Caco-2 (cell line): ENCODE data around the gene MS4A7. TPM values are rescaled to one million over a fixed set of nuclear protein-coding genes. Genes with fewer than 3 reads are reported as not detected.

Source experiments
- BruUV-seq: library from RNA; stranded (reverse); fragments of 400-500 nt; replicated peaks from 2 replicates; lab custom pipeline; 2021; lab: Mats Ljungman, UMichigan
- CTCF ChIA-PET: fragments of 300-600 bp; sonication (Branson Sonifier 250); formaldehyde crosslinking; loops from one replicate; lab custom pipeline; 2022; ENCODE audit warnings: antibody characterized with exemption; lab: Charles Lee
- POLR2A ChIA-PET: fragments of 300-600 bp; sonication (Branson Sonifier 250); formaldehyde crosslinking; loops from one replicate; lab custom pipeline; 2022; ENCODE audit warnings: antibody characterized with exemption; lab: Charles Lee
- DNase-seq, 2 experiments: peaks; one replicate each; pipeline versions ENCODE4 v3.0.0 to v3.0.0-alpha.2; 2020 to 2022
- H3K27me3 ChIP-seq: replicated peaks from 2 replicates; pipeline ENCODE4 v1.6.0; 2011; ENCODE audit warnings: low read length; ENCODE audit not compliant: control insufficient read depth, insufficient read depth
- H3K36me3 ChIP-seq: 2 replicates; pipeline ENCODE4 v1.5.1; 2011; ENCODE audit warnings: low read length; ENCODE audit not compliant: control insufficient read depth, insufficient read depth
- H3K4me1 ChIP-seq: fragments of 250-450 bp; sonication (Bioruptor Pico); 2 replicates; pipeline ENCODE4 v1.5.1; 2020; ENCODE audit warnings: mild to moderate bottlenecking
- H3K4me3 ChIP-seq: 2 replicates; pipeline ENCODE4 v1.5.1; 2011; ENCODE audit warnings: low read depth, mild to moderate bottlenecking, control low read depth, low read length
- H3K9me3 ChIP-seq: fragments of 250-450 bp; sonication (Bioruptor Pico); 2 replicates; pipeline ENCODE4 v1.5.1; 2020; ENCODE audit warnings: mild to moderate bottlenecking, moderate library complexity
- H3K27ac Mint-ChIP-seq: one replicate; pipeline ENCODE4 v1.8.0; 2022; ENCODE audit warnings: mixed read lengths; ENCODE audit not compliant: unreplicated experiment
- H3K27me3 Mint-ChIP-seq: one replicate; pipeline ENCODE4 v1.8.0; 2022; ENCODE audit warnings: mixed read lengths; ENCODE audit not compliant: insufficient read depth, unreplicated experiment
- H3K36me3 Mint-ChIP-seq: one replicate; pipeline ENCODE4 v1.8.0; 2022; ENCODE audit warnings: mild to moderate bottlenecking, mixed read lengths; ENCODE audit not compliant: insufficient read depth, unreplicated experiment
- H3K4me1 Mint-ChIP-seq: one replicate; pipeline ENCODE4 v1.8.0; 2022; ENCODE audit warnings: low read depth, mixed read lengths; ENCODE audit not compliant: unreplicated experiment
- H3K4me3 Mint-ChIP-seq: one replicate; pipeline ENCODE4 v1.8.0; 2022; ENCODE audit warnings: mild to moderate bottlenecking, moderate library complexity, mixed read lengths; ENCODE audit not compliant: unreplicated experiment
- H3K9me3 Mint-ChIP-seq: one replicate; pipeline ENCODE4 v1.8.0; 2022; ENCODE audit warnings: mixed read lengths; ENCODE audit not compliant: unreplicated experiment
- intact Hi-C: fragments of 100-400 bp; cut with micrococcal nuclease; formaldehyde crosslinking; loops from one replicate; pipeline ENCODE4 v1.10.0; 2022; ENCODE audit not compliant: unreplicated experiment
- total RNA-seq: library from RNA; stranded (reverse); gene quantifications from 2 replicates; pipeline ENCODE4 v1.2.3, GENCODE V29; 2022
- TF ChIP-seq, protein P1 (sequence below), 2 experiments: fragments of 200-600 bp in 1 of 2; IDR thresholded peaks; 1 replicate in 1 of 2; 2 replicates in 1 of 2; pipeline versions ENCODE4 v1.5.1 to v1.8.0; 2011 to 2022; ENCODE audit warnings: antibody characterized with exemption in 1 of 2, control low read depth in 1 of 2, inconsistent platforms in 1 of 2, low read depth in 1 of 2, low read length in 1 of 2, mild to moderate bottlenecking in 1 of 2, moderate library complexity in 1 of 2; ENCODE audit not compliant: insufficient read depth in 1 of 2, severe bottlenecking in 1 of 2, unreplicated experiment in 1 of 2

MS4A7 gene
- total RNA-seq, 1 experiment from 2014 or later, result not detected

DNA sequence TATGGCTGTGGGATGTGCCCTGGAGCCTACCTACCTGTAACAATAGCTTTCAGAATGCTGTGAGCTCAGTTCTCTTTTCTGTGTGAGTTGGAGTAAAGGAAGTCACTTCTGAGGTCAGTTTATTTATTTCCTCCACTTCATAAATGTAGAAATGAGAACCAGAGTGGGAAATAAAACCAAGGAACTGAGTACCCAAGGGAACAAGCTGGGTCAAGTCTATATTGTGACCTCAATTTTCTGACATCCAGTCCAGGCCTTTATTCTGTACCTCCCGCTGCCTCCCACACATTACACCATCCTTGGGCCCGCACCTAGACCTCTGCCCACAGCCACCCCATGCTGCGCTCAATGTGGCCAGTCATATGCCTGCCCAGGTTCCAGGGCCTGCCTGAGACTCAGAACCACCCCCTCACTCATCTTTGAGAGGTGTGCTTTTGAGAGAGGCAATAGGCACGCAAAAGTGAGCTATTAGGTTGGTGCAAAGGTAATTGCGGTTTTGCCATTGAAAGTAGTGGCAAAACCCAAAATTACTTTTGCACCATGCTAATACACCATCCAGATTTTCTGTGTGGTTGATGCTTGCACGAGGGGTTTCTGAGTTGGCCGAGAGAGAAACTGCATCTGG is 41.5 kb upstream of the MS4A7 start:
- no peak overlapping the region for H3K27ac Mint-ChIP-seq
- H3K27me3 Mint-ChIP-seq, result no peaks in the 10 kb centered on the region
- no peaks in the 10 kb centered on the region for H3K4me1 Mint-ChIP-seq
- no peak for DNase-seq
- H3K36me3 ChIP-seq, result no peaks in the 10 kb centered on the region
- CTCF ChIA-PET, result no interaction called here
- POLR2A ChIA-PET, result no interaction called here
- TF ChIP-seq, protein P1, sequence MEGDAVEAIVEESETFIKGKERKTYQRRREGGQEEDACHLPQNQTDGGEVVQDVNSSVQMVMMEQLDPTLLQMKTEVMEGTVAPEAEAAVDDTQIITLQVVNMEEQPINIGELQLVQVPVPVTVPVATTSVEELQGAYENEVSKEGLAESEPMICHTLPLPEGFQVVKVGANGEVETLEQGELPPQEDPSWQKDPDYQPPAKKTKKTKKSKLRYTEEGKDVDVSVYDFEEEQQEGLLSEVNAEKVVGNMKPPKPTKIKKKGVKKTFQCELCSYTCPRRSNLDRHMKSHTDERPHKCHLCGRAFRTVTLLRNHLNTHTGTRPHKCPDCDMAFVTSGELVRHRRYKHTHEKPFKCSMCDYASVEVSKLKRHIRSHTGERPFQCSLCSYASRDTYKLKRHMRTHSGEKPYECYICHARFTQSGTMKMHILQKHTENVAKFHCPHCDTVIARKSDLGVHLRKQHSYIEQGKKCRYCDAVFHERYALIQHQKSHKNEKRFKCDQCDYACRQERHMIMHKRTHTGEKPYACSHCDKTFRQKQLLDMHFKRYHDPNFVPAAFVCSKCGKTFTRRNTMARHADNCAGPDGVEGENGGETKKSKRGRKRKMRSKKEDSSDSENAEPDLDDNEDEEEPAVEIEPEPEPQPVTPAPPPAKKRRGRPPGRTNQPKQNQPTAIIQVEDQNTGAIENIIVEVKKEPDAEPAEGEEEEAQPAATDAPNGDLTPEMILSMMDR (IDR thresholded peaks at IDR 0.05; ENCODE audit: insufficient read depth in 1 of 2, low read depth in 1 of 2, low read length in 1 of 2, severe bottlenecking in 1 of 2, unreplicated experiment in 1 of 2), result no peak
- no peak overlapping the region for H3K4me3 ChIP-seq
- no peaks in the 10 kb centered on the region for H3K36me3 Mint-ChIP-seq
- H3K4me1 ChIP-seq, result no peaks in the 10 kb centered on the region
- H3K9me3 ChIP-seq, result no peaks in the 10 kb centered on the region
- BruUV-seq, result no TSS peak
- no peak overlapping the region for H3K4me3 Mint-ChIP-seq
- intact Hi-C loops, result no loop called here
- H3K9me3 Mint-ChIP-seq, result no peaks in the 10 kb centered on the region
- no peaks in the 10 kb centered on the region for H3K27me3 ChIP-seq

DNA sequence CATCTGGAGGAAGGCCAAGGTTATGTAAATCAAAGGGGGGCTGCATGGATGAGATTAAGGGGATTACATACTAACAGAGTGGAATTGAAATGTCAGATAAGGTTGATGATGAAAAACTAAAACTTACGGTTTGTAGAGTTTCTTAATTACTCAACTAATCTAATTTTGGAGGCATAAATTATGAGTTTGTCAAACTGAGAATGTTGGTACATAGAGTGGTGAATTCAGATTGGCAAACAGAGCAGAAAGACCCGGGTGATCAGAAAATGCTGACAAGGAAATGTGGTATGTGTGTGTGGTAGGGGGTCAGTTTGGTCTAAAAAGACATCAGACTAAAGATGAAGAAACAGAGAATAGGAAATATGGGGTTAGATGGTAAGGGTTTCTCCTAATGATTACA is 40.3 kb upstream of the MS4A7 start:
- H3K4me1 ChIP-seq, result no peaks in the 10 kb centered on the region
- Mint-ChIP-seq H3K27ac (no peak overlapping the region), H3K27me3 (no peaks in the 10 kb centered on the region), H3K4me1 (no peaks in the 10 kb centered on the region), H3K9me3 (no peaks in the 10 kb centered on the region), H3K36me3 (no peaks in the 10 kb centered on the region), H3K4me3 (no peak overlapping the region)
- BruUV-seq, result no TSS peak
- no peaks in the 10 kb centered on the region for H3K36me3 ChIP-seq
- intact Hi-C loops, result no loop called here
- DNase-seq, result no peak
- CTCF ChIA-PET, result no interaction called here
- no peaks in the 10 kb centered on the region for H3K27me3 ChIP-seq
- POLR2A ChIA-PET, result no interaction called here
- no peaks in the 10 kb centered on the region for H3K9me3 ChIP-seq
- H3K4me3 ChIP-seq, result no peak overlapping the region
- TF ChIP-seq, protein P1 (IDR thresholded peaks at IDR 0.05; ENCODE audit: insufficient read depth in 1 of 2, low read depth in 1 of 2, low read length in 1 of 2, severe bottlenecking in 1 of 2, unreplicated experiment in 1 of 2), result no peak

DNA sequence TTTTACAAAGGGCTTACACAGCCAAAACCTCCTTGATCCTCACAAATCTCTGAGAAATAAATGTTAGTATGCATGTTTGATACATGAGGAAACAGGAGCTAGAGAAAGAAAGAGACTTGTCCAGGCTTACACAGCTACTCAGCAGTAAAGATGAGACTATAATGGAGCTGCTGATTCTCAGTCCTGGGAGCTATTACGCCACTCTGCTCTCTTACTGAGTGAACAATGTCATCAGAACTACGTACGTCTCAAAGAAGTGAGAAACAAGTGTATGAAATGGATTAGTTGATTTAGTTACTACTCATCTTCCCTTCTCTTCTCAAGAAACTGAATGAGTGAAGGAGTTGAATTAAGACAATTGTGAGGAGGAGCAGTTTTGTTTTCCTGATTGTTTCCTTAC is 39.0 kb upstream of the MS4A7 start:
- ChIA-PET CTCF (no interaction called here), POLR2A (no interaction called here)
- Histone ChIP-seq H3K4me3 (no peak overlapping the region), H3K9me3 (no peaks in the 10 kb centered on the region), H3K27me3 (no peaks in the 10 kb centered on the region), H3K36me3 (no peaks in the 10 kb centered on the region), H3K4me1 (no peaks in the 10 kb centered on the region)
- no peaks in the 10 kb centered on the region for H3K4me1 Mint-ChIP-seq
- H3K36me3 Mint-ChIP-seq, result no peaks in the 10 kb centered on the region
- intact Hi-C loops, result no loop called here
- DNase-seq, result no peak
- H3K9me3 Mint-ChIP-seq, result no peaks in the 10 kb centered on the region
- no peaks in the 10 kb centered on the region for H3K27me3 Mint-ChIP-seq
- H3K4me3 Mint-ChIP-seq, result no peak overlapping the region
- BruUV-seq, result no TSS peak
- TF ChIP-seq, protein P1 (IDR thresholded peaks at IDR 0.05; ENCODE audit: insufficient read depth in 1 of 2, low read depth in 1 of 2, low read length in 1 of 2, severe bottlenecking in 1 of 2, unreplicated experiment in 1 of 2), result no peak
- H3K27ac Mint-ChIP-seq, result no peak overlapping the region
